GM19455 (cell line): ENCODE measurements around the gene BUD31.
A peak's percentile ranks its signal among the peaks of the same experiment; 100 is the strongest.
"Not testable (repeated sequence)": the region's sequence is repeated elsewhere in the genome, so short reads cannot be mapped to it uniquely, and the experiment has no call there.

Experiments used
- ATAC-seq: cut with Tn5 transposase; IDR thresholded peaks from one replicate; pipeline ENCODE4 v1.9.1; 2021; ENCODE audit not compliant: unreplicated experiment

The BUD31 gene

DNA sequence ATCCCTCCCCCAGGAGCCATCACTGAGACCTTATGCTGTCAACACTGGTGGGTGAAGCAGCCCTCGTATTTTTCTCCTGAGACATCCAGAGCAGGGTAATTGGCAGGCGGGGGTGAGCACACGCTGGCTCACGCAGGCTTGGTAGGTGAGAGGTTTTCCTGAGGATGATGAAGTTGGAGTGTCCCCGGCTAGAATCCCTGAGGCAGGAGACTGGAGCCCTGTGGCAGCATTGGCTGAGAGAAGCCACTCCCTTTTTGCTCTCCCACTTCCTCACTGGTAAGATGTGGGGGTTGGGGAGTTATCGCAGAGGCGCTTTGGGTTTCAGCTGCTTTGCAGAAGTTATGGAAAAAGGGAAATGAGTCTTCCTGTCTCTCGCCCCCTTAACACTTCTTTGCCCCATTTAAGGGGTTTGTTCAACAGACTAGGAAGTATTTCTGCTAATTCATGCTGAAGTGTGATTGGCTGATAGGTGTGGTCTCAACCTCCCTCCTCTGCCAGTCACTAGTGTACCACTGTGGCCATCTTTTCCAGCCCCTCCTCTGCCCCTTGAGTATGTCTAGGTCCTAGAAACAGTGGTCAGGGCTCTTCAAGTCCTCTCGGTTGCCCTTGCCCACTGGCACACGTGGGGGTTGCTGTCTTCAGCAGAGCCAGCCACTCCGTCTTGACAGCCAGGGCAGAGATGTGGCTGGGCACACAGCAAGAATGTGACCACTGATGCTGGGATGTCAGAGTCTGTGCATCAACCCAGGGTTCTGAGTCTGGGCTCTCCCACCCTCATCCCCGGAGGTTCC lies 28.5 kb upstream of the BUD31 start:
- ATAC-seq = peak; percentile 40

DNA sequence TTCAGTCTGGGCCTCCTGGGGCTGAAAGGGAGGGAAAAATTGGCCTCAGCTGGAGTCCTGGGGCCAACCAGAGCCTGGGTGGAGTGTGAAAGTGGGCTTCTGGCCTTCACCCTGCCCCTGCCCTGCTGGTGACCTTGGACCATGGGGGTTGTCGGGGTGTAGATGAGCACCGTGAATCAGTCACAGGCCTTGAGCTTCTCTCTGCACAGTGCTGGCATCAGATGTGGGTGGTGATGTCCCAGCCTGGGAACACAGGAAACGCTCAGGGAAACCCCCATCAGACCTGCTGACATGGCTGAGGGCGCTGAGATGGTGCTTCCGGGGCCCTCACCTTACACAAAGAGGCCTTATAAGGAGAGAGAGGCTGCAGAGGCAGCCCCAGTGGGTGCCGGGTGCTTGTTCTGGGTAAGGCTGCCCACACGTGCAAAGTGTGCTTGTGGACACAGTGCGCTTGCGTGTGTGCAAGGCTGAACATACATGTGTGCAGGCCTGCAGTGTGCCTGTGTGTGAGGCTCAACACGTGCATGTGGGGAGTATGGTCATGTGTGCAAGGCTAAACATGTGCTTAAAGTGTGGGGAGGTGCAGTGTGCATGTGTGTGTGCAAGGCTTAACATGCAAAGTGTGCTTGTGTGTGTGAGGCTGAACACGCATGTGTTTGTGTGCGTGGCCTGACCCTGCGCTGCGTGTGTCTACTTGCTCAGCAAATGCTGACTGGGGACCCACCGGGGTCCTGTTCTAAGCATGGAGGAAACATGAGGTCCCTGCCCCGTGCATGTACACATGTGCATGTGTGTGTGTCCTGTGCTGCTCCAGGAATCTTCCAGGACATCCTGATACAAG lies 27.7 kb upstream of the BUD31 start:
- peak; percentile 54 for ATAC-seq

DNA sequence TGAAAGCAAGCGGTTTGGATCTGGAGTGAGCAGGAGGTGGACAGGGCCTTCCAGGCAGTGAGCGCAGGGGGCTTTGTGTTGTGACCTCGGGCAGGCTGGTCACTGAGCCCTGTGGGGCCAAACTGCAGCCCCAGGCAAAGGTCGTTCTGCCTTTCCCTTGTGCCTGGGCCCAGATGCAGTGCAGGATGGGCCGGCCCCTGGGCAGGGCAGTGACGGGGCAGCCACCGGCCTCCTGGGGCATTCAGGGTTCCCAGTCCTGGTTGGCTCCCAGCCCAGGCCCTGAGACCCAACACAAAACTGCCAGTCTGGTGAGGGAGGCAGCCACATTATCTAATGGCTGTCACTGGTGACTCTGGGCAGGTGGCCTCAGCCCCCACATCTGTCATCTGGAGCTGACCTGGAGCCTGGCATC lies 27.1 kb upstream of the BUD31 start:
- ATAC-seq = no peak

DNA sequence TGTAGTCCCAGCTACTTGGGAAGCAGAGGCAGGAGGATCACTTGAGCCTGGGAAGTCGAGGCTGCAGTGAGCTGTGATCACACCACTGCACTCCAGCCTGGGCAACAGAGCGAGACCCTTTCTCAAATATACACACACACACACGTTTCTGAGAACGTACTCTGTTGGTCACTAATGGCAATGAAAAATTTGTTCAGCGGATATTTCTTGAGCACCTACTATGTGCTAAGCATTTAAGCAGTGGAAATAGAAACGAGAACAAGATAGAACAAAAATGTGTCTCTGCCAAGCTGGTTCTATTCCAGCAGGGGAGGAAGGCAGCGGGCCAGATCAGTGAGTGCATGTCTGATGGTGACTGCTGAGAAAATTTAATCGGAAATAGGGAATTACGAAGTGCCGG lies 25.6 kb upstream of the BUD31 start:
- ATAC-seq = no peak

DNA sequence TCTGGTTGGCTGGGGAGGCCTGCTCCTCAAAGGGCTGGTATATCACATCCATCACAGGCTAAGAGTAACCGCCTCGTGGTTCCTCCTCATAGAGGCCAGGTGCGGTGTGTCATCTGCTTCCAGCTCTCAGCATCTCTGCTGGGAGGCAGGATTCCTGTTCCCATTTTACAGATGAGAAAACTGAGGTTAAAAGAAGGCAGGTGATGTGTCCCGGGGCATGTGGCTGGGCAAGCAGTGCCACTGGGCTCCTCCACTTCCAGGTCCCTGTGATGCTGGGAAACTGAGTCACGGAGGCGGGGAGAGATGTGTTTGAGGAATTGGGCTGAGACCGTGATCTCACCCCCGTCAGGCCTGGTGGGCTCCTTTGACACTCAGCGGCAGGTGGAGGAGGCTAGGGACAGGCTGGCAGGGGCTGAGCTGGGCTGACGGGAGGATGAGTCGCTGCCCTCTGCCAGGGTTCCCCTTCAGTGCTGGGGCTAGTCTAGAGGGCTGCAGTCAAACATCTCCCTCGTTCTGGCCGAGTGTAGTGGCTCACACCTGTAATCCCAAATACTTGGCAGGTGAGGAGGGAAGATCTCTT lies 24.9 kb upstream of the BUD31 start:
- ATAC-seq = no peak

DNA sequence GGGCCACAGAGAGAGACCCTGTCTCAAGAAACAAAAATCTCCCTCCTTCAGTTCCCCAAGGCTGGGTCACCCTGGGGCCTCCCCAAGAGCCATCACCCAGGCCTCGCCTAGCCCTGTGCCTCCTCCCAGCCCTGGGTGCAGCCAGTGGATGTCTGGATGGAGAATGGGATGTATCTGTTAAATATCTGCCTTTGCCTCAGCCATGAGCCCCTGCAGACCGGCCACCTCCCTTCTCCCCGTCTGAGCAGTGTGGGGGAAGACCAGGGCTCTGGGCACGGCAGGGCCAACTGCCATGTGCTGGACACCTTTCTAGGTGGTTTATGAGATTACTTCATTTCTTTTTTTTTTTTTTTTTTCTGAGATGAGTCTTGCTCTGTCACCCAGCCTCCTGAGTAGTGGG lies 24.2 kb upstream of the BUD31 start:
- ATAC-seq = no peak

DNA sequence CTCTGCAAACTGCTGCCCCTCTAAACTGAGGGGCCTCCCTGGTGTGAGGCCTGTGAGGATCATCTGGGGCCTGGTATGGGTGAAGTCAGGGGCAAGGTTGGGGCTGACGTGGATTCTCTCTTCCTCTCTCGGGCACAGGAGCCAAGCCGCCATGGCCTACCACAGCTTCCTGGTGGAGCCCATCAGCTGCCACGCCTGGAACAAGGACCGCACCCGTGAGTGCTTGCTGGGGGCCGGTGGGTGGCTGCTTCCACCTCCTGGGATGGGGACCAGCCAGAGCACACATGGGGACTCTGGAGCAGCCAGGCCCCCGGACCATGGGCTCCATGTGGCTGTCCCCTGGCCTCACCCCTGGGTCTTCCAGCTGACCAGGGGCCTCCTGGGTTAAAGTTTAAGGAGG lies 23.2 kb upstream of the BUD31 start:
- ATAC-seq = no peak

DNA sequence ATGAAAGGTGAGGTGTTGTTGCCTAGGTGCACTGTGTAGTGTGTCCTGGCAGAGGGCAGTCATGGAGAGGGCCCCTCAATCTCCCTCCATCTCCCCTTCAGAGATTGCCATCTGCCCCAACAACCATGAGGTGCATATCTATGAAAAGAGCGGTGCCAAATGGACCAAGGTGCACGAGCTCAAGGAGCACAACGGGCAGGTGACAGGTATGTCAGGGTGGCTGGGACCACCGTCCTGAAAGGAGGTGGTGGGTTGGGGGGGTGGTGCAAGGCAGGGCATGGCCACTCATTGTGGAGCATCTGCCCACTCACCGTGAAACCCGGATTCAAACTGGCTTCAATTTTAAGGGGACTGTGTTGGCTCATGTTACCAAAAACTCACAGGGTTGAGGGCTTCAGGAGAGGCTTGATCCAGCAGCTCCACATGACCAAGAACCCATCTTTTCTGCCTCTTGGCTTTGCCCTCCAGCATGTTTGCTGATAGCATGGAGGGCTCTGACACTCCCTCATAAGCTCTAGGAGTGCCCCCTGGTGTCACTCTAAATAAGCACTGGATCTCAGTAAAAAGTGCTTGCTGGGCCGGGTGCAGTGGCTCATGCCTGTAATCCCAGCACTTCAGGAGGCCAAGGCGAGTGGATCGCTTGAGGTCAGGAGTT lies 22.1 kb upstream of the BUD31 start:
- no peak for ATAC-seq

DNA sequence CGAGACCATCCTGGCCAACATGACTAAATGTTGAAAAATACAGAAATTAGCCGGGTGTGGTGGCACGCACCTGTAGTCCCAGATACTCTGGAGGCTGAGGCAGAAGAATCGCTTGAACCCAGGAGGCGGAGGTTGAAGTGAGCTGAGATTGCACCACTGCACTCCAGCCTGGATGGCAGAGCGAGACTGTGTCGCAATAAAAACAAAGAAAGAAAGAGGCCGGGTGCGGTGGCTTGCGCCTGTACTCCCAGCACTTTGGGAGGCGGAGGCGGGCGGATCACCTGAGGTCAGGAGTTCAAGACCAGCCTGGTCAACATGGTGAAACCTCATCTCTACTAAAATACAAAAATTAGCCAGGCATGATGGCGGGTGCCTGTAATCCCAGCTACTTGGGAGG lies 21.5 kb upstream of the BUD31 start:
- ATAC-seq = not testable (repeated sequence)

DNA sequence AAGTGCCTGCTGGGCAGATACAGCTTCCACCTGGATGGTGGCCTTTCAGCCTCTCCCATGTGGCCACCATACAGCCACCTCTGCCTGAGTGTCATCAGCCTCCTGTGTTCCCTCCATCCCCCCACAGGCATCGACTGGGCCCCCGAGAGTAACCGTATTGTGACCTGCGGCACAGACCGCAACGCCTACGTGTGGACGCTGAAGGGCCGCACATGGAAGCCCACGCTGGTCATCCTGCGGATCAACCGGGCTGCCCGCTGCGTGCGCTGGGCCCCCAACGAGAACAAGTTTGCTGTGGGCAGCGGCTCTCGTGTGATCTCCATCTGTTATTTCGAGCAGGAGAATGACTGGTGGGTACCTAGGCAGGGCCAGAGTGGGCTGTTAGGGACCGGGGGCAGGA lies 20.9 kb upstream of the BUD31 start:
- ATAC-seq = no peak

DNA sequence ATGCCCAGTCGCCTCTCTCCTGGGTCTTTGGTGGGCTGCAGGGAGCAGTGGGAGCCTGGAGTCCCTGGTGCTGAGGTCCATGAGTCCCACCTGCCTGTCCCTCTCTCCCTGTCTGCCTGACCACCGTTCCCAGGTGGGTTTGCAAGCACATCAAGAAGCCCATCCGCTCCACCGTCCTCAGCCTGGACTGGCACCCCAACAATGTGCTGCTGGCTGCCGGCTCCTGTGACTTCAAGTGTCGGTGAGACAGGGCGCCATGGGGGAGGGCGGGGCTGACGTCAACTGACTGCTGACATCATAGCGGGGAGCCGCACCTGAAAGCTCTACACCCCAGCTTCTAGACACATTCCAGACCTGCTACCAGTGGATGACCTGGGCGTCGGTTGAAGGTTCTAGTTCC lies 19.0 kb upstream of the BUD31 start:
- no peak for ATAC-seq

DNA sequence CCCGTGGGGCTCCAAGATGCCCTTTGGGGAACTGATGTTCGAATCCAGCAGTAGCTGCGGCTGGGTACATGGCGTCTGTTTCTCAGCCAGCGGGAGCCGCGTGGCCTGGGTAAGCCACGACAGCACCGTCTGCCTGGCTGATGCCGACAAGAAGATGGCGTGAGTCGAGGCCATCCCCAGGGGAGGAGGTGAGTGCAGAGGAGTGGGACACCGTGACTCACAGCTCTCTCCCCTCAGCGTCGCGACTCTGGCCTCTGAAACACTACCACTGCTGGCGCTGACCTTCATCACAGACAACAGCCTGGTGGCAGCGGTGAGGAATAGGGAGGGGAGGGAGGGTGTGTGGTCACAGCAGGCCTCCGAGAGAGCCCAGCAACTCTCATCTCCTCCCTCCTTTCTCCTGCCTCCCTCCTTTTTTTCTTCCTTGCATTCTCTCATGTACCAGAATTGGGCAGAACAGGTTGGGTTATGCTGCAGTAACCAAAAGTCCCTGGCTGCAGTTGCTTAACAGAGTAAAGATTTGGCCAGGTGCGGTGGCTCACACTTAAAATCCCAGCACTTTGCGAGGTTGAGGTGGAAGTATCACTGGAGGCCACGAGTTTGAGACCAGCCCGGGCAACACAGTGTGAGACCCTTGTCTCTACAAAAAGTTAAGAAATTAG lies 17.7 kb upstream of the BUD31 start:
- no peak for ATAC-seq

DNA sequence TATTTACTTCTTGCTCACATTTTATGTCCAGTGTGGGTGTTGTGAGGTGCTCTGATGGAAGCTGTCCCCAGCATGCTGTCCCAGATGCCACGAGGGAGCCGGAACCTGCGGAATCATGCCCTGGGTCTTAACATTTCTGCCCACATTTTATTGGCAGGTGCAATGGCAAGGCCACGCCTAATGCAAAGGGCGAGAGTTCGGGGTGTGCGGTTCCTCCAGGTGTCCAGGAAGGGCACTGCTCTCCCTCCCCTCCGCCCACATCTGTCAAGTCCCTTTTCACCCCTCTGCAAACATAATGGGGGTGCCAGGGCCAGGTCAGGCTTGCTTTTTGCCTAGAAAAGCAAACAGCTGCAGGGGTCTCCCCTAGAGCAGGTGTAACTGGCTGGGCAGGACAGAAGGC lies 16.7 kb upstream of the BUD31 start:
- ATAC-seq = no peak

DNA sequence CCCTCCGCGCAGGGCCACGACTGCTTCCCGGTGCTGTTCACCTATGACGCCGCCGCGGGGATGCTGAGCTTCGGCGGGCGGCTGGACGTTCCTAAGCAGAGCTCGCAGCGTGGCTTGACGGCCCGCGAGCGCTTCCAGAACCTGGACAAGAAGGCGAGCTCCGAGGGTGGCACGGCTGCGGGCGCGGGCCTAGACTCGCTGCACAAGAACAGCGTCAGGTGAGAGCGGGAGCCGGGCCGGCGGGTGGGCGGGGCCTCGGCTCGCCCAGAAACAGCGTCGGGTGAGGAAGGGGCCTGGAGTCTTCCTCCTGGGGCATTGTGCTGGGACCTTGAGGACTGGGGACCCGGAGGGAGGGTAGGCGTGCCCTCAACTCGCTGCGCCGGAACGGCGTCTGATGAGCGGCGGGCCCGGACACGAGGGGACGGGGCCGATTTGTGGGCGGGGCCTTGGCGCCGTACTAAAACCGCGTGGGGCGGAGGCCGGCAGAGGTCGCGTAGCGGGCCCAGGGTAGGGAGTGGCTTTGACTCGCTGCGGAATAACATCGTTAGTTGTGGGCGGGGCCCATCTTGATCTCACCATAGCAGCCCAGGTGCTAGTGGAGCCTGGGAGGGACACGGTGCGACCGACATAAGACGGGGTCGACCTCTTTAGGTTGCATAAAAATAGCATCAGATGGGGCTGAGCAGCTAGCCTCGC lies 16.0 kb upstream of the BUD31 start:
- peak; percentile 49 for ATAC-seq

DNA sequence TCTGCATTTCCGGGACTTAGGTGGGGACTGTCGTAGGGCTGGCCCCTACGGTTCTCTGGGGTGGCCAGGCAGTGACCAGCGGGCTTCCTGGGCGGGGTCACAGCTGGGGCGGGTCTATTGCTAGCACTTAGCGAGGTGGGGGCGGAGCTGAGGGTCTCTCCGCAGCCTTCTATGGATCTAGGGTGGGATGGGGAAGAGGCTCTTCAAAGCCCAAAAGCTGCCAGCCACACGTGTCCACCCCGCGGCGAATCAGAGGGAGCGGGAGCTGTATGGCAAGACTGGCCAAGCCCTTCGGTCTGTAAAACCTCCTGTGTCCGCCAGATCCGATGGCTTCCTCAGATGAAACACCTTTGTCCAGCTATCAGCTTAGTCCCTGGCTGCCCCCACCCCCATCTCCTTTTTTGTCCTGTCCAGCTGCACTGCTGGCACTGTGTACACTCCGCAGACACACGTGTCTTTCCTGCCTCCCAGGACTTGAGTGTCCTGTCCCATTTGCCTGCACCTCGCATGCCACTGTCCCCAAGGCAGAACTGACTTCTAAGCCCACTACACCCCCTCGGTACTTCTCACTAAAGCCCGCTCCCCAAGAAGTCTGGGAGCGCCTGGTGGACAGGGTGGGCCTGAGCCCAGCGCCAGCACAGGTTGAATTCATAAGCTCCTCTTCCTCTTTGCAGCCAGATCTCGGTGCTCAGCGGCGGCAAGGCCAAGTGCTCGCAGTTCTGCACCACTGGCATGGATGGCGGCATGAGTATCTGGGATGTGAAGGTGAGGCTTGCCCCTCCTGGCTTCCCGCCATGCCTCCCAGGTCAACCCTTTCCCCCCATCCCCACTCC lies 15.2 kb upstream of the BUD31 start:
- ATAC-seq = no peak

DNA sequence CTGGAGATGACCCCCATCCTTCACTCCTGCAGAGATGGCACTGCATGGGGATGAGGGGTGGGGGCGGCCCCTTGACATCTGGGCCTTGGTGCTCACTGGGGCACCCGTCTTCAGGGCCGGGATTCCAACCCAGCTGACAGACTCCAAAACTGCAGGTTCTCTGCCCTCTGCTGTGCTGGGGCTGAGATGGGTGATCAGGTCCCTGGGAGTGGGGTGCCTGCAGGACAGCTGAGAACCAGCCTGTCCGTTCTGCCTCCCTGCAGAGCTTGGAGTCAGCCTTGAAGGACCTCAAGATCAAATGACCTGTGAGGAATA lies 14.6 kb upstream of the BUD31 start:
- ATAC-seq = no peak

DNA sequence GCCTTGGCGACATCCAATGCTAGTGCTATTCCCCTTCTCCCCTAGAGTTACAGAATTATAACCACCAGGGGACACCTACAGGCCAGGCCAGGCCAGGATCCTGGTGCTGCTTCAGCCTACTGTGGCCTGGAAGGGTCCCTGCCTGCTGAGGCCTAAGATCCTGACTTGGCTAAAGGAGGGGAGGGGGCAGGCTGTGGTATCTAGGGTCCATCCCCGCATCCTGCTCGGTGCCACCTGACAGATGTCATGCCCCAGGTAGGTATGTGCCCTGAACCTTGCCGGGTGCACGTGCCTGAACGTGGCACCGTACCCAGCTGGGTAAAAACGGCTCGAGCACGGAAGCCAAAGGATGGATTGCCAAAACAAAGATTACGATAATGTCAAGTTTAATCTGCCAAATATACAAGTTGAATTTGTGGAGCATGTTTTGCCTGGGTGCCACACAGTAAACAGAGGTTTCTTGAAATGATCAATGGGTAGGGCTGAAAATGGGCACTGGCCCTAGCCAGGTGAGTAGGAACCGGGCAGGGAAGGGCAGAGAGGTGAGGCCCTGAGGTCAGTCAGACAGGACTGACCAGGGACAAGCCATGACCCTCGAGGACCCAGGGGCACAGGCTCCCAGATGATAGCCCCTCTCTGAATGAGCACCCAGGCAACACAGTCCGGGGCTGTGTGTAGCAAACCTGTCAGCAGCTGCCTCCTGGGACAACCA lies 13.0 kb upstream of the BUD31 start:
- no peak for ATAC-seq

DNA sequence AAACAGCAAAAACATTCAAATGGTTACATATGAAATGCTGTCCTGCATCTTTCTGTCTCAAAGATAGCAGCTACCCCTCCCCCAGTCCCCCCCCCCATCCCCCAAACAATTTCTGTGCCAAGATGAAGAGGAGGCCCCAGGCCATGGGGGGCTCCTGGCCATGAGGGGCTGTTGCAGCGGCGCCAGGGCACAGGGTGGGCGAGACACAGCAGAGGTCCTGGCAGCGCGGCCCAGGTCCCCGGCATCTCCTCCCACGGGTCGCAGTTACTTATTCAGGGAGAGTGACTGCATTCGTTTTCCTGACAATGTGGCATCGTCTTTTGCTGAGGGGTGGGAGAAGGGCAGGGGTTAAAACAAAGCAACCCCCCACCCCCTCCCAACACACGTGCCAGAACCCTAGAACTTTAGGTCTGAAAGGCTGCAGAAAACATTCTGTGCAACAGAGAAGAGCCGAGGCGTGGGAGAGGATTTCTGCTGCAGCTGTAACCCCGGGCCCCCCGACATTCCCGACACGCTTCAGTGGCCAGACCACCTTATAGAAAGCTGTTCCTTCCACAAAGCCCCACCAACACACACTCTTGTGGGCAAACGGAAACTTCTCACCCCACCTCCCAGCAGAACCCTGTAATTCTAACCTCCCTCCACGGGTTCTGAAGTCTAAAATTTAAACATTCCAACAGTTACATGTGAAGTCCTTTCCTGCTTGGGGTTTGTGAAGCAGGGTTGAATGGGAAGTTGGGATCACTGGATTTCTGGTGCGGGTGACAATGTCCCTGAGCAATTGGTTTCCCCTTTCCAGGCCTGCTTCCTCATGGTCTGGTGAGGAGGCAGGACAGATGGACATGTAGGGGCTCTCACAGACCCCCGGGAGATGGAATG lies 12.1 kb upstream of the BUD31 start:
- no peak for ATAC-seq
